HG03354 (cell line): Measurements from ENCODE around the gene NOXRED1.
"Not testable (repeated sequence)": the region's sequence is repeated elsewhere in the genome, so short reads cannot be mapped to it uniquely, and the experiment has no call there.

Experiments used
- ATAC-seq: cut with Tn5 transposase; IDR thresholded peaks from one replicate; pipeline ENCODE4 v1.9.1; 2021; ENCODE audit warnings: mild to moderate bottlenecking; ENCODE audit not compliant: unreplicated experiment, poor library complexity, severe bottlenecking

The NOXRED1 gene

DNA sequence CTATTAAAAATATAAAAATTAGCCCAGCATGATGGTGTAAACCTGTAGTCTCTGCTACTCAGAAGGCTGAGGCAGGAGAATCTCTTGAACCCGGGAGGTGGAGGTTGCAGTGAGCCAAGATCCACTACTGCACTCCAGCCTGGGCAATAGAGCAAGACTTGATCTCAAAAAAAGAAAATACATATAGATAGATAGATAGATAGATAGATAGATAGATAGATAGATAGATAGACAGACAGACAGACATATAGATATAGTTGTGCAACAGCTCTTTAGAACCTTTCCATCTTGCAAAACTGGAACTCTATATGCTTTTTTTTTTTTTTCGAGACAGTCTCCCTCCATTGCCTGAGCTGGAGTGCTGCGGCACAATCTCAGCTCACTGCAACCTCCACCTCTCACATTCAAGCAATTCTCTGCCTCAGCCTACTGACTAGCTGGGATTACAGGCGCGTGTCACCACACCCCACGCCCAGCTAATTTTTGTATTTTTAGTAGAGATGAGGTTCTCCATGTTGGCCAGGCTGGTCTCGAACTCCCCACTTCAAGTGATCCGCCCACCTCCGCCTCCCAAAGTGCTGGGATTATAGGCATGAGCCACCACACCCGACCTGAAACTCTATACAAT, 7.8 kb downstream of the NOXRED1 start:
- ATAC-seq, result not testable (repeated sequence)

DNA sequence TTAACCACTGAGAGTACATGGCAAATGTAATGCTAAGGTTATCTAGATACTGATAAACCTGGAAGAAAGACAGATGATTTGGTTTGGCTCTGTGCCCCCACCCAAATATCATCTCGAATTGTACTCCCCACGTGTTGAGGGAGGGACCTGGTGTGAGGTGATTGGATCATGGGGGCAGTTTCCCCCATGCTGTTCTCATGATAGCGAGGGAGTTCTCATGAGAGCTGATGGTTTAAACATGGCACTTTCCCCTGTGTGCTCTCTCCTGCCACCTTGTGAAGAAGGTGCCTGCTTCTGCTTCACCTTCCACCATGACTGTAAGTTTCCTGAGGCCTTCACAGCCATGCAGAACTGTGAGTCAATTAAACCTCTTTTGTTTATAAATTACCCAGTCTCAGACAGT, 14.2 kb downstream of the NOXRED1 start:
- no peak for ATAC-seq

DNA sequence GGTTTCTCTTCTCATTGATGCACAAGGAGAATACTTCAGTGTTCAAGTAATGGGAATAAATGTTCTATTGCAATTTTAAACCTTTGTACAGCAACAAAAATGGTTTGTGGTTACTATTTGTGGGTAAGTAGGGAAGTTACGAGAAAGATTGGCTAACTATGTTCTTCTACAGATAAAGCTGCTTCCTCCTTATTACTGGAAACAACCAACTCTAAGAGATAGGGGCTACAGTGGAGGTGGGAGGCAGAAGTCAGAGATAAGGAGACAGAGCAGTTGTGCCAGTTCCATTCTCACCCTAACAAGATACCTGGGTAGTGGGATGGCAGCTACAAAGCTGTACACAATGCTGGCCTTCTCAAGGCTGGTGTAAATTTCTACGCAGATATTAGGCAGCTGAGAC, 16.2 kb downstream of the NOXRED1 start:
- ATAC-seq, result no peak

DNA sequence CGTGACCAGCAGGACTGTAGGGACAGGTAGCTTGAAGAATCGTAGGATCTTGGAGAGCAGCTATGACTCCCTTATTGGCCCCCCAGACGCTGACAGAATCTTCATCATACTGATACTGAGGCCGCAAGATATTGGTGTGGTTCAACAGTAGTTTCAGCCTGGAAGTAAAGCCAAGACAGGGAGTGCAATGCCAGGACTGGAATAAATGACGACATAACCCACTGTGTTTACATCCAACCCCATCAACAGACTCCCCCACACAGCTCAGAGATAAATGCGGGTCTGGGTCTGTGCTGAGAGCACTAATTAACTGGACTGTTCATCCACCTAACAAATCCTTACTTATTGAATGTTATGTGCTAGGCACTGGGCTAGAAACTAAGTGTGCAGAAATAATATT, 16.6 kb downstream of the NOXRED1 start:
- ATAC-seq, result no peak

DNA sequence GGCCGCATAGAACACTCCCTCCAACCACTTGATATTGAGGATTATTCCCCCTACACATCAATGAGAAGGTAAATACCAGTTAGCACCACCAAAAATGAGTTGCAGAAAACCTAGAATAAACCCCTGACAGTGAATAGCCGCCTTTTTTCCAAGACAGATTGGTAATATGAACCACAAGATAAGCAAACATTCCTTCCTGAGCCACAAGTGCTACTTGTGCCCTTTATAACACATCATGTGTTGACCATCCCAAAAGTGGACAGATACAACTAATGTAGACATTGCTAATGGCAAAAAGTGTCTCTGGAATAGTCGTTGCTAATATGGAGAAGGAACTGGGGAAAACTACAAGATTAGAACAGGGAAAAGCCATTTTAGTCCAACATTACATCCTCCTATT, 17.2 kb downstream of the NOXRED1 start:
- no peak for ATAC-seq

DNA sequence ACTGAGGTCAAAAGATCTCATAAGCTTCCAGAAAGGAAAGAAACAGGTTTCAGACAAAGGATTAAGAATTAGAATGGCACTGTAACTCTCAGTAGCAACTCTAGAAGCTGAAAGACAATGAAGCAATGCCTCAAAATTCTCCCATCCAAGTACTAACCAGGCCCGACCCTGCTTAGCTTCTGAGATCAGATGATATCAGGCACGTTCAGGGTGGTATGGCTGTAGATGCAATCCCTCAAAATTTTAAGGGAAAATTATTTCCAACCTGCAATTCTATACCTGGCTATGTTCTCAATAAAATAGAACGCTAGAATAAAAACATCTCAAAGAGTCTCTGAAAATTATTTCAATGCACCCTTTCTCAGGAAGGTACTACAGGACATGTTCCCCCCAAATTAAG, 19.6 kb downstream of the NOXRED1 start:
- ATAC-seq, result no peak

DNA sequence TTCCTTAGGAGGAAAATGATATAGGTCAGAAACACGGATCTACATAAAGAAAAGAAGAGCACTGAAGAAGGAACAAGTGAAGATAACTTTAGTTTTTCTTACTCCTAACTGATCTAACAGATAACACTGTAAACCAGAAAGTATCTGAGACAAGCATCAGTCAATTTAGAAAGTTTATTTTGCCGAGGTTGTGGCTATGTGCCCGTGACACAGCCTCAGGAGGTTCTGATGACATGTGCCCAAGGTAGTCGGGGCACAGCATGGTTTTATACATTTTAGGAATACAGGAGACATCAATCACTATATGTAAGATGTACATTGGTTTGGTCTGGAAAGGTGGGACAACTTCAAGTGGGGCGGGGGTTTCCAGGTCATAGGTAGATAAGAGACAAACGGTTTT, 23.1 kb downstream of the NOXRED1 start:
- ATAC-seq, result no peak

DNA sequence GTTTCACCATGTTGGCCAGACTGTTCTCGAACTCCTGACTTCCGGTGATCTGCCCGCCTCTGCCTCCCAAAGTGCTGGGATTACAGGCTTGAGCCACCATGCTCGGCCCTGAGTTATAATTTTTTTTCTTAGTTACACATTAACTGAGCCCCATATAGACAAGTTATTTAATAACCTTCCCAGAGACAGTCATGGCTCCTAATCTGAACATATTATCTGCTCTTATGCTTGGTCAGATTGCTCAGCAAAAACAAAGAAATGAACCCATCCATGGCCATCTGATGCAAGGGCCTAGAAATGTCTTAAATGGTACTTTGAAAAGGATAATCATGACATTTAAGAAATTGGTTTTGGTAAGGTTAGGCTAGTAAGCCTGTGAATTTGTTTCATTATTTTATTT, 33.1 kb downstream of the NOXRED1 start:
- ATAC-seq, result no peak

DNA sequence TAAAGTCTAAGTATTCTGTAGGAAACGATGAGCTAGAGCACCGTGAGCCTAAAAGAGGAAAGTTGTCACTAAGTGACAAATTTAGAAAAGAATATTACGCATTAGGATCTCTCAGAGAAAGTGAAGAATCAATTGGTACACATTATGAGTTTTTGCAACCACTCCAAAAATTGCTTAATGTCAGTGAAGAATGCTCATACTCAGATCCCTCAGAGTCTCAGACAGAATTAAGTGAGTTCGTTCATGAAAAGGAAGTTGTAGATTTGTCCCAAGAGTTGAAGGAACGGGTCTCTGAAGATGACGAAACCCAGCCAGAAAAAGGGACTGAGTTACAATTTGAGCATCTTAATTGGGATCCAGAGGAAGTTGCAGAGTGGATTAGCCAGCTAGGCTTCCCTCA, 44.6 kb downstream of the NOXRED1 start:
- ATAC-seq, result no peak

DNA sequence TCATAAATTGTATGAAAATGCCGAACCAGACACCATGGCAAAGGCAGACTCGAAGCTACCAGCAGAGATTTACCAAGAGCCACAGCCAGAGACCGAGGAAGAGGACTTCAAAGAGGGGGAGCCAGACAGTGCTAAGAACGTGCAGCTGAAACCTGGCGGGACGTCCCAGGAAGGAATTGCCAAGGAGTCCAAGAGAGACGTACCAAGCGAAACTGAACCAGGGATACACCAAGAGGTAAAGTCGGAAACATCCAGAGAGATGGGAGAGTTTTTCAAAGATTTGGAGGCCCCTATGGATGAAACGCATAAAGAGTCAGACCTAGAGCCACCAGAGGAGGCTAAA, 45.9 kb downstream of the NOXRED1 start:
- ATAC-seq, result peak; percentile 4

DNA sequence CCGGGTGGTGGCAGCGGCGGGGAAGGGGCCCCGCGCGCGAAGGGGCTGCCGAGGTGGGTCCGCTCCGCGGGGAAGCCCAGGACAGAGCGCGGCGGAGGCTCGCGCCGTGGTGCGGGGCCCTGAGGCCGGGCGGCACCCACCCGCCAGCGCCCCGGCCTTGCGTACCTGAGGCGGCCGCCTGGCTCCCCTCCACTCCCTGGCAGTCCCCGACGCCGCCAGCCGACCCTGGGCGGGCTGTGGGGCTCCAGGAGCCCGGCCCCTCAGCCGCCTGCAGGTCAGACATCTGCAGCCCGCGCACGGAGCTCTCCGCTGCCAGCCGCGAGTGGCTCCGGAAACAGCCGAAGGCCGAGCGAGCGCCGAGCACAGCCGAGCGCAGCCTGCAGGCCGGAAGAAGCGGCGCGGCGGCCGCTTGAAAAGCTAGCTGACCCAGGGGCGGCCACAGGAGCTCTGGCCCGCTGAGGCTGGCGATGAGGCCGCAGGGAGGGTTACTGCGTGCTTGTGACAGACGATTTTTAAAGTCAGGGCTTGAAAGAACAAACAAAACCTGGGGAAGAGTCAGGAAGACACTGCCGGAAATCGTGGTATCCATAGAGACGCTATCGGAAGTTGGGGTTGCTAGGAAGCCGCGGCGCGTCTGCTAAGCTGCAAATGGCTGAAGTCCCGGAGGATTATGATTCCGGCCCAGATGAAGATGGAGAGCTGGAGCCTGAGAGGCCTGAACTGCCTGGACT, 46.4 kb downstream of the NOXRED1 start, which contains the start of the genes SAMD15 and TMED8:
Gene SAMD15, plus strand, starts transcription at position 609 of the 731 bp plus-strand sequence. Its CDS starts 40 bp downstream, at position 649.
Gene TMED8, minus strand, starts transcription at position 324 of the 731 bp plus-strand sequence. Its CDS starts 41 bp downstream, at position 283.
- ATAC-seq, result peak; percentile 90

DNA sequence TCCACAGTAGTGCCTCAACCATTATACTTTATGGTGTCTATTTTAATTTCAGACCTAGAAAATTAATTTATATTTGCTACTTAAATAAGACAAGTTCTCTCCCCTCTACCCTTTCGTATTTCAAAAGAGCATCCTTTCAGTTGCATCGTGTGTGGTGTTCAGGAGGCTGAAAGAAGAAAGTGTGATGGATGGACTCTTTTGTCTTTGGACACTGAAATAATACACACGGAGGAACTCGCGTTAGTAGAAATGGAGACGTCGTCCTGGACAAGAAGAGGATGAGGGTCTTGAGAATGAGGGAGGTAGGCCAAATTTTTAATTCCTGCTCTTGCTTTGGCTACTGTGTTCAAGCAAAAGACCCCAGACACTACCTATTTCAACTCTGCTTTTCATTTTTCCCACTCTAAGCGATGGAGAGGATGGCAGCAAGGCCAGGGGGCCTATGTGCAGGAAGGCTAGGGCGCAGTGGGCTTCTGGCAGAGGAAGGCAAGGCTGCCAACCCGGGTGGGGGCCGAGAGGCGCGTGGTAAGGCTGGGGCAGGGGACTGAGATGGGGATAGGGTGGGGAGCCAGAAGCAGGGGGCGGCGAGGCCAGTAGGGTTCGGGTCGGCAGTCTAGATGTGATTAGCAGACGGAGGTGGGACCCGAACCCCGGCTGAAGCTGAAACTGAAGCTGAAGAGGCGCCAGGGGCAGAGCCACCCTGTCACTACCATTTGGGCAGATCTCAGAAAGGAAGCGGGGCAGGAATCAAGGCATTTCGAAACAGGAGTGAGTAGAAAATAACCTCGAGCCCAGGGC, 47.2 kb downstream of the NOXRED1 start:
- peak; percentile 24 for ATAC-seq

DNA sequence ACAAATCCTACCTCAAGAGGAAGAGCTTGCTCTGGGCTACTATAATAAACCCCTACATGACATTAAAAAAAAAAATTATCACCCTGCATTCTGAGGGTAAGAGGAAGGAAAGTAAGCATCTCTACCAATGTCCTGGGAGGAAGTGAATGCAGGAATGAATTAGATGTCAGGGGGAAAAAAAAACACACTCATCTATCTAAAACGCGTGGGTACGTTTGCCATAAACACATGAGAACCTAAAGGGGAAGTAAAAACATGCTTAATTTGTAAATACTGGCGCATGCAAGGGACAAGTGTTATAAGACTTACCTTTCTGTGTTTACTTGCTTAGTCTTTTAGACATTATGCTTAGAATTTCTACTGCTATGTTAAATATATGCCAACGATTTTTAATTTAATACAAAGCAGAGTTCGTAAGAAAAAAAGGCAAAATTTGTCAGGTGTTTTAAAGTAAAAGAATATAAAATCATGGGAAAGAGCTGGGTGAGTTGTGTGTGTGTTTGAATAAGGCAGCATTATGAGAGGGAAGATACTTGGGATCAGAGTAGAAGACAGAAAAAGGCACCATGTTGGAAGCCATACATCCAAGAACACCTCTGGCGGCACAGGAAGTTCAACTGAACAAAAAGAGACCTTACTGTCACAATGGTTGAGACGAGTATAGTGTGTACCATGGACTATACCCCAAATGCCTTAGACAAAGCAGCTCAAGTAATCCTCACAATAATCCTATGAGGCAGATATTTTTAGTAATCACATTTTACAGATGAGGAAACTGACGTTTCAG, 48.0 kb downstream of the NOXRED1 start:
- ATAC-seq, result no peak

DNA sequence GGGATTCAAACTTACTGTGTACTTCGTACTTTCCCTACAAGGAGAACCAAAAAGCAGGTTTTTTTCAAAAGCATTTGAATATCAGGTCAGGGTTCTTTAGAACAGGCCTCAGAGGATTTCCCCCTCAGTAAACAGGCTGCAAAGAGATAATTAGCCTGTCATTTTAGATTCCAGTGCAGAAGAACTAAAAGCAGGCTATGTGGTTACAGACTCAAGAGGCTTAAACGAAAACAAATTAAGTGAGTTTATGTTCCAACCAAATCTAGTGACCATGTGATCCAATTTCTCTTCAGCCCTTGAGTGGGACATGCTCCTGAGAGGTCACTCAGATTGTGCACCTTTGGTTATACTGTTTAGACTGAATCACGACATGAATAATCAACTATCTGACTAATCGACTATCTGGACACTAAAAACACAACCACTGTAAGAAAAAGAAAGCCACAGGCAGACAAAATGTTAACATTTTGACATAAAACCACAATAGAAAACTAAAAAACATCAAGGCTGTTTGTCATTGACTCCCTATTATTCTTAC, 51.0 kb downstream of the NOXRED1 start:
- ATAC-seq, result peak; percentile 40

DNA sequence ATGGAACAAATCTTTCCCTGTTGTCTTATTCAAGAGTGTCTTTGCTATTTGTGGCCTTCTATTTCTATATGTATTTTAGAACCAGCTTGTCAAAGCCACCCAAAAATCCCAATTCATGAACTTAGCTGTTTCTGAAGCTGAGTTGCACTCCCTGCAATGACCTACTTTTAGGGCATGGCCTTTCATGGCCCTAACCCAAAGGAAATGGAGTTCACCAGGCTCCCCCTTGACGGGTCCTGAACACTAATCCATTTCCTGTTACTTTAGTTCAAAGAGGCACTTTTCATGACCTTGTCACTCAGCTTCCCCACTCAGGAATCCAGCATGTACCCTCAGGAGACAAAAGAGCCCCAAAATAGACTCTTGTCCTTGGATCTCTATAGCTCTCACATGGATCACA, 54.0 kb downstream of the NOXRED1 start:
- ATAC-seq, result no peak

DNA sequence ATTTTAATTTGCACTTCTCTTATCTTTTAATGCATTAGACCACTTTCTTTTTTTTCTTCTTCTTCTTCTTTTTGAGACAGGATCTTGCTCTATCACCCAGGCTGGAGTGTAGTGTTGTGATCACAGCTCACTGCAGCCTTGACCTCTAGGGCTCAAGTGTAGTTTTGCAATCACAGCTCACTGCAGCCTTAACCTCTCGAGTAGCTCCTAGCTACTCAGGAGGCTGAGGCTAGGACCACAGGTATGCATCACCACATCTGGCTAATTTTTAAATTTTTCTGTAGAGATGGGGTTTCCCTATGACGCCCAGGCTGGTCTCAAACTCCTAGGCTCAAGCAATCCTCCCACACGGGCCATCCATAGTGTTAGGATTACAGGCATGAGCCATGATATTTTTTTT, 59.2 kb downstream of the NOXRED1 start:
- peak; percentile 69 for ATAC-seq

DNA sequence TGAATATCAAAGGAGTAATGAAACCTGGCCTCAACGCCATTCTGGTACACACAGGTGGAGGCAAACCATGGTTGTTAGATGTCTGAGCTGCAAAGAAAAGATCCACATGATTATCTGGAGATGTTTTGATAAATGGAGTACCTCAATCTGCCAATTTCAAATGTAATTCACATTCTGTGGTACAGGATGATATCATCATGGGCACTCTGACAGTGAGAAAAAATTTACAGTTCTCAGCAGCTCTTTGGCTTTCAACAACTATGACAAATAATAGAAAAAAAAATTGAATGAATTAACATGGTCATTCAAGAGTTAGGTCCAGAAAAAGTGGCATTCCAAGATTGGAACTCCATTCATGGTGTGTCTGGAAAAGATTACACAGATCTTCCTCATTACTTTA, 63.7 kb downstream of the NOXRED1 start:
- ATAC-seq, result no peak

DNA sequence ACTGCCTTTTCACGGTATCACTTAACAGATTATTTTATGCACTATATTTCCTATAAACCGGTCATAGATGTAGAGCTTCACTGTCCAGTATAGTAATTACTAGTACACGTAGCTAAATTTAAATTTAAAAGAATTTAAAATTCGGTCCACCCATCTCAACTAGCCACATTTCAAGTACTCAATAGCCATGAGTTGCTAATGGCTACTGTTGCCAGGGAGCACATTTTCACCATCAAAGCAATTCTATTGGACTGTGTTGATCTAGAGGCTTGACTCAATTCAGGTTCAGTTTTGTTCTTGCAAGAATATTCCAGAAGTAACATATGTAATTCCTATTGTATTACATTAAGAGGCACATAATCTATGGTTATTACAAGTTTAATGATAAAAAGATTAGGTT, 66.4 kb downstream of the NOXRED1 start:
- ATAC-seq, result no peak

DNA sequence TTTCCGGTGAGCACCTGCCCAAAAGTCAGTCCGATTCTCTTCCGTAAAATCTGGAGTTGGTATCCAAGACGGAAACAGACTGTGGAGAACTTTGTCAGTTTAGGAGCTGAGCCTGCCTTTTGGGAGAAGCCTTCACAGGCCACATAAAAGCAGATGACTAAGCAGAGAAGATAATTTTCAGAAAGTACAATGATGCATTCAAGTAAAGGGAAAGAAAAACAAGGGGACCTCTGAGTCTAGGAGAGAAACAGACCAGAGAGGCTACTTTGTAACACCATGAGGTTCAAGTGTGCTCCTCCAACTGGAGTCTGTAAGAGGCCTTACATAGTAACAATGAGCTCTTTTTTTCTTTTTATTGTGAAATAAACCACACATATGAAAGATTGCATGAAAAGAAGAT, 67.5 kb downstream of the NOXRED1 start:
- ATAC-seq, result no peak
